GM12878 (cell line): ENCODE data around the gene FBN2. TPM values are rescaled to one million over a fixed set of nuclear protein-coding genes. Genes with fewer than 3 reads are reported as not detected.

Experiments
- BACH1 ChIP-seq: fragments of 450-650 bp; IDR thresholded peaks from 2 replicates; pipeline ENCODE4 v1.6.1; 2017; ENCODE audit warnings: mild to moderate bottlenecking, borderline replicate concordance
- HDGF ChIP-seq: fragments of 450-650 bp; IDR thresholded peaks from 2 replicates; pipeline ENCODE4 v1.6.1; 2016; ENCODE audit warnings: antibody characterized with exemption
- KAT2A ChIP-seq: conservative IDR thresholded peaks from 2 replicates; pipeline ENCODE4 v1.6.1; 2011; ENCODE audit warnings: low read depth, low read length; ENCODE audit not compliant: control insufficient read depth
- MEF2B ChIP-seq: fragments of 450-650 bp; IDR thresholded peaks from 2 replicates; pipeline ENCODE4 v1.6.1; 2018; ENCODE audit warnings: mild to moderate bottlenecking, moderate library complexity; ENCODE audit not compliant: partially characterized antibody, poor library complexity, severe bottlenecking
- MTA3 ChIP-seq: IDR thresholded peaks from 2 replicates; pipeline ENCODE4 v1.6.1; 2012; ENCODE audit warnings: low read length, inconsistent platforms, borderline replicate concordance
- NFYA ChIP-seq: IDR thresholded peaks from 2 replicates; pipeline ENCODE4 v1.6.1; 2011; ENCODE audit warnings: low read depth, mild to moderate bottlenecking, low read length, improper control_type of control experiment, borderline replicate concordance
- RUNX3 ChIP-seq: IDR thresholded peaks from 2 replicates; pipeline ENCODE4 v1.6.1; 2012; ENCODE audit warnings: low read length, inconsistent platforms
- SIX5 ChIP-seq: IDR thresholded peaks from 2 replicates; pipeline ENCODE4 v1.6.1; 2011; ENCODE audit warnings: mild to moderate bottlenecking, low read depth, low read length, moderate library complexity; ENCODE audit not compliant: severe bottlenecking
- ZNF24 ChIP-seq: fragments of 450-650 bp; IDR thresholded peaks from 2 replicates; pipeline ENCODE4 v1.6.1; 2017; ENCODE audit warnings: antibody characterized with exemption, mild to moderate bottlenecking
- polyA plus RNA-seq, 11 experiments: library from polyadenylated mRNA; depleted of rRNA in 4 of 11; unstranded in 6 of 11; stranded (reverse) in 5 of 11; fragments of >200 nt; fragmentation: Nextera tagmentation in 4 of 11; fragmentation: Illumina TruSeq in 1 of 11; extraction: Ambion mirVana in 4 of 11; extraction: Trizol in 1 of 11; gene quantifications; 1 replicate in 1 of 11; 2 replicates in 10 of 11; pipeline versions ENCODE4 v1.2.1 to v1.2.3, GENCODE V29; 2011 to 2016; ENCODE audit warnings: inconsistent platforms in 2 of 11, missing spikeins in 2 of 11, low read depth in 1 of 11
- total RNA-seq, 4 experiments: library from RNA; depleted of rRNA in 3 of 4; stranded (reverse); fragments of >200 nt in 3 of 4; fragmentation: Illumina TruSeq in 1 of 4; extraction: Trizol in 1 of 4; gene quantifications; 2 replicates each; pipeline versions ENCODE4 v1.2.1 to v1.2.3, GENCODE V29; 2013 to 2021
- TF ChIP-seq, protein P1 (sequence below): IDR thresholded peaks from 2 replicates; pipeline ENCODE4 v1.6.1; 2012; ENCODE audit warnings: improper control_type of control experiment, low read depth, low read length; ENCODE audit not compliant: insufficient replicate concordance
- TF ChIP-seq, protein P2 (sequence below): fragments of 450-650 bp; IDR thresholded peaks from 2 replicates; pipeline ENCODE4 v1.6.1; 2017; ENCODE audit warnings: antibody characterized with exemption, mild to moderate bottlenecking, moderate library complexity

Gene FBN2
- total and polyA plus RNA-seq, 10 of the 15 experiments (the other 5 are each of a cell fraction or from before 2014, with no cell fraction given), result 0.01 to 0.98 (median 0.10) TPM; not detected in 3

DNA sequence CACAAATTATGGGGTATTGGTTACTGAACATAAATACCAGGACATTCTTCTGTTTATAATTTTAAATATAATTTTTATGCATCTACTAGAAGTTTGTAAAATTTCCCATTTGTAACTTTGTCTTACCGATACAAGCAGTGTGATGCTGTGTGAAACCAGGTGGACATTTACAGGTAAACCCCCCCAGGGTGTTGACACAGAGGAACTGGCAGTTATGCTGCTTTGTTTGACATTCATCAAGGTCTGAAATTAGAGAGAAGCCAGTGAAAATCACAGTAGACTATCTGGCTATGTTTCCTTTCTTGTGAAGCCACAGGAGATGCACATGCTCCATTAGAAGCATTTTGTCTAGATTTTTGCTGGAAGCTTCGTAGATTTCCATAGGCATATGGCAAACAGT lies 263.6 kb downstream of the FBN2 start (continued):
- TF ChIP-seq, protein P1, sequence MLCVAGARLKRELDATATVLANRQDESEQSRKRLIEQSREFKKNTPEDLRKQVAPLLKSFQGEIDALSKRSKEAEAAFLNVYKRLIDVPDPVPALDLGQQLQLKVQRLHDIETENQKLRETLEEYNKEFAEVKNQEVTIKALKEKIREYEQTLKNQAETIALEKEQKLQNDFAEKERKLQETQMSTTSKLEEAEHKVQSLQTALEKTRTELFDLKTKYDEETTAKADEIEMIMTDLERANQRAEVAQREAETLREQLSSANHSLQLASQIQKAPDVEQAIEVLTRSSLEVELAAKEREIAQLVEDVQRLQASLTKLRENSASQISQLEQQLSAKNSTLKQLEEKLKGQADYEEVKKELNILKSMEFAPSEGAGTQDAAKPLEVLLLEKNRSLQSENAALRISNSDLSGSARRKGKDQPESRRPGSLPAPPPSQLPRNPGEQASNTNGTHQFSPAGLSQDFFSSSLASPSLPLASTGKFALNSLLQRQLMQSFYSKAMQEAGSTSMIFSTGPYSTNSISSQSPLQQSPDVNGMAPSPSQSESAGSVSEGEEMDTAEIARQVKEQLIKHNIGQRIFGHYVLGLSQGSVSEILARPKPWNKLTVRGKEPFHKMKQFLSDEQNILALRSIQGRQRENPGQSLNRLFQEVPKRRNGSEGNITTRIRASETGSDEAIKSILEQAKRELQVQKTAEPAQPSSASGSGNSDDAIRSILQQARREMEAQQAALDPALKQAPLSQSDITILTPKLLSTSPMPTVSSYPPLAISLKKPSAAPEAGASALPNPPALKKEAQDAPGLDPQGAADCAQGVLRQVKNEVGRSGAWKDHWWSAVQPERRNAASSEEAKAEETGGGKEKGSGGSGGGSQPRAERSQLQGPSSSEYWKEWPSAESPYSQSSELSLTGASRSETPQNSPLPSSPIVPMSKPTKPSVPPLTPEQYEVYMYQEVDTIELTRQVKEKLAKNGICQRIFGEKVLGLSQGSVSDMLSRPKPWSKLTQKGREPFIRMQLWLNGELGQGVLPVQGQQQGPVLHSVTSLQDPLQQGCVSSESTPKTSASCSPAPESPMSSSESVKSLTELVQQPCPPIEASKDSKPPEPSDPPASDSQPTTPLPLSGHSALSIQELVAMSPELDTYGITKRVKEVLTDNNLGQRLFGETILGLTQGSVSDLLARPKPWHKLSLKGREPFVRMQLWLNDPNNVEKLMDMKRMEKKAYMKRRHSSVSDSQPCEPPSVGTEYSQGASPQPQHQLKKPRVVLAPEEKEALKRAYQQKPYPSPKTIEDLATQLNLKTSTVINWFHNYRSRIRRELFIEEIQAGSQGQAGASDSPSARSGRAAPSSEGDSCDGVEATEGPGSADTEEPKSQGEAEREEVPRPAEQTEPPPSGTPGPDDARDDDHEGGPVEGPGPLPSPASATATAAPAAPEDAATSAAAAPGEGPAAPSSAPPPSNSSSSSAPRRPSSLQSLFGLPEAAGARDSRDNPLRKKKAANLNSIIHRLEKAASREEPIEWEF, result no peak
- no peak for TF ChIP-seq BACH1
- TF ChIP-seq MTA3, result no peak
- TF ChIP-seq ZNF24, result no peak
- no peak for TF ChIP-seq MEF2B
- TF ChIP-seq, protein P2, sequence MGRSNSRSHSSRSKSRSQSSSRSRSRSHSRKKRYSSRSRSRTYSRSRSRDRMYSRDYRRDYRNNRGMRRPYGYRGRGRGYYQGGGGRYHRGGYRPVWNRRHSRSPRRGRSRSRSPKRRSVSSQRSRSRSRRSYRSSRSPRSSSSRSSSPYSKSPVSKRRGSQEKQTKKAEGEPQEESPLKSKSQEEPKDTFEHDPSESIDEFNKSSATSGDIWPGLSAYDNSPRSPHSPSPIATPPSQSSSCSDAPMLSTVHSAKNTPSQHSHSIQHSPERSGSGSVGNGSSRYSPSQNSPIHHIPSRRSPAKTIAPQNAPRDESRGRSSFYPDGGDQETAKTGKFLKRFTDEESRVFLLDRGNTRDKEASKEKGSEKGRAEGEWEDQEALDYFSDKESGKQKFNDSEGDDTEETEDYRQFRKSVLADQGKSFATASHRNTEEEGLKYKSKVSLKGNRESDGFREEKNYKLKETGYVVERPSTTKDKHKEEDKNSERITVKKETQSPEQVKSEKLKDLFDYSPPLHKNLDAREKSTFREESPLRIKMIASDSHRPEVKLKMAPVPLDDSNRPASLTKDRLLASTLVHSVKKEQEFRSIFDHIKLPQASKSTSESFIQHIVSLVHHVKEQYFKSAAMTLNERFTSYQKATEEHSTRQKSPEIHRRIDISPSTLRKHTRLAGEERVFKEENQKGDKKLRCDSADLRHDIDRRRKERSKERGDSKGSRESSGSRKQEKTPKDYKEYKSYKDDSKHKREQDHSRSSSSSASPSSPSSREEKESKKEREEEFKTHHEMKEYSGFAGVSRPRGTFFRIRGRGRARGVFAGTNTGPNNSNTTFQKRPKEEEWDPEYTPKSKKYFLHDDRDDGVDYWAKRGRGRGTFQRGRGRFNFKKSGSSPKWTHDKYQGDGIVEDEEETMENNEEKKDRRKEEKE, result no peak
- TF ChIP-seq SIX5, result no peak
- no peak for TF ChIP-seq HDGF
- no peak for TF ChIP-seq RUNX3
- TF ChIP-seq NFYA, result no peak
- TF ChIP-seq KAT2A, result no peak
